D721Med (cell line): Measurements from ENCODE around the gene ZNF512B.

Experiments used
- DNase-seq: peaks from one replicate; pipeline ENCODE4 v3.0.0; 2011; ENCODE audit warnings: low spot score; ENCODE audit not compliant: insufficient read length
- FAIRE-seq: peaks from 2 replicates; lab custom pipeline; 2011; peaks lifted over from hg19 to GRCh38; lab: Jason Lieb, UNC
- TF ChIP-seq, protein P1 (sequence below): IDR thresholded peaks from 2 replicates; pipeline ENCODE4 v1.5.1; 2012; ENCODE audit warnings: mild to moderate bottlenecking, control low read depth; ENCODE audit not compliant: insufficient read depth; ENCODE audit errors: missing control alignments

Gene ZNF512B

GRCh38 chr20:63943808-63944077 lies 26.0 kb downstream of the ZNF512B start:
- FAIRE-seq (no peak), DNase-seq (no peak)
- TF ChIP-seq, protein P1, sequence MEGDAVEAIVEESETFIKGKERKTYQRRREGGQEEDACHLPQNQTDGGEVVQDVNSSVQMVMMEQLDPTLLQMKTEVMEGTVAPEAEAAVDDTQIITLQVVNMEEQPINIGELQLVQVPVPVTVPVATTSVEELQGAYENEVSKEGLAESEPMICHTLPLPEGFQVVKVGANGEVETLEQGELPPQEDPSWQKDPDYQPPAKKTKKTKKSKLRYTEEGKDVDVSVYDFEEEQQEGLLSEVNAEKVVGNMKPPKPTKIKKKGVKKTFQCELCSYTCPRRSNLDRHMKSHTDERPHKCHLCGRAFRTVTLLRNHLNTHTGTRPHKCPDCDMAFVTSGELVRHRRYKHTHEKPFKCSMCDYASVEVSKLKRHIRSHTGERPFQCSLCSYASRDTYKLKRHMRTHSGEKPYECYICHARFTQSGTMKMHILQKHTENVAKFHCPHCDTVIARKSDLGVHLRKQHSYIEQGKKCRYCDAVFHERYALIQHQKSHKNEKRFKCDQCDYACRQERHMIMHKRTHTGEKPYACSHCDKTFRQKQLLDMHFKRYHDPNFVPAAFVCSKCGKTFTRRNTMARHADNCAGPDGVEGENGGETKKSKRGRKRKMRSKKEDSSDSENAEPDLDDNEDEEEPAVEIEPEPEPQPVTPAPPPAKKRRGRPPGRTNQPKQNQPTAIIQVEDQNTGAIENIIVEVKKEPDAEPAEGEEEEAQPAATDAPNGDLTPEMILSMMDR, result no peak

DNA sequence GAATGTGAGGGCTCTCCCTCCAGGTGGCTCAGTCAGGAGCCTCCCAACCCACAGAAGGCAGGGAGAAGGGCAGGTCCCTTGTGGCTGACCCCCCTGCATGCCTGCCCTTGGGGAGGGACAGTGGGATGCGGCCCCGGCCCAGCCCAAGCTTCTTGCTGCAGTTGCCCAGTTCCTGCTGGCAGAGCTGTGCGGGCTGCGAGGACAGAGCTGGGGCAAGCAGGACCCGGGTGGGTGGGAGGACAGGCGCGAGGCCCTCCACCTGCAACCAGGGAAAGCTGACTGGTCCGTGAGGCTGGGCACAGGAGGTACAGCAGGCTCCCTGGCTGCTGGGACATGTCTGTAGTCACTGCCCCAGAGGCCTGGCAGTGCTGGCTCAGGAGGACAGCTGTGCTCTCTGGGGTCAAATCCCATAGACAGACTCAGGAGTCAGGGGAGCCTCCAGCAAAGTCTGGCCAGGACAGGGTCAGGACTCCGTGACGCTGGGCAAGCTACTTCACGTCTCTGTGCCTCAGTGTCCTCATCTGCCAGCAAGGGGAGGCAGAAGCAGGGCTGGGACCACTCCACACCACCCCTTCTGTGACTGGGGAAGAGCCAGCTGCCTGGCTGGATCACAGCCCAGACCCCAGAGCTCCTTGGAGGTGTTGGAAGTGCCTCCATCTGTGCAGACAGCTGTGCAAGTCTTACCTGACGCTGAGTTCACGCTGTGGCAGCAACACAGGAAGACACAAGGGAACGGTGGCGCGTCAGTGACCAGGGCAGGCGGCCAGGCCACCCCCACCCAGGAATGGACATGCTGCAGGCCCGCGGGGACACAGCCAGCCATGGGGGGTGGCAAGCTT lies 26.5 kb downstream of the ZNF512B start:
- FAIRE-seq (no peak), DNase-seq (no peak)
- TF ChIP-seq, protein P1, result no peak

GRCh38 chr20:63942250-63942951 lies 27.3 kb downstream of the ZNF512B start:
- TF ChIP-seq, protein P1, result no peak
- no peak for DNase-seq
- no peak for FAIRE-seq

- no peak for FAIRE-seq
- TF ChIP-seq, protein P1, result no peak
- DNase-seq, result no peak
Measured at GRCh38 chr20:63941282-63942081, 28.2 kb downstream of the ZNF512B start.

DNA sequence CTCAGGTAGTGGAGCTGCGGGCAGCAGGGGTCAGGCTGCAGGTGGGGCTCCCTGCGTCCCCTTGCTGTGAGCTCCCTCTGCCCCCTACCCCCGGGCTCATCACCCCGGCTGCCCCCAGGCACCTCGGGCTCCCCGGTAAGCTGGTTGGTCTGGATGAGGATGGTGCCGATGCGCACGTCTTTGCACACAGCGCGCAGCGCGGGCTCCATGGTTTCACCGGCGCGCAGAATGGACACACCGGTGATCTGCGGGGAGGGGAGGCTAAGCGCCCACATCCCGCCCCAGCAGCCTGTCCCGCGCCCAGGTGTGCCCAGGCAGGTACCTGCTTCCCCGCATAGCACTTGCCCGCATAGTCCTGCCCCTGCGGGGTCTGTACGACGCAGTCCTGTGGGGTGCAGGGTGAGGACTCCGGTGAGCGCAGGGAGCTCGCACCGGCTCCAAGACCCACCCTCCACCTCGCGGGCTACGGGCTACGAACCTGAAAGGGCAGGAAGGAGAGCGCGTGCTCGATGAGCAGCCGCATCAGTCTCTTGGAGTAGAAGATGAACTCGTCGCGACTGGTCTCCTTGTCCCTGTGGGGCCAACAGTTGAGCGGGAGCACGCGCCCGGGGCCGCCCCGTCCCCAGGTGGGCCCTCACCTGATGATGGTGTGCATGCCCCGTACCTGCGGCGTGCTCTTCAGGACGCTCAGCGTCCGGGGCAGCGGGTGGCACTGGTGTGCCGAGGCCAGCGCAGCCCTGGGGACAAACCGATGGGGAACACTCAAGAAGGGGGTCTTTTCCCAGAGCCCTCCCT lies 29.1 kb downstream of the ZNF512B start:
- no peak for DNase-seq
- no peak for FAIRE-seq
- TF ChIP-seq, protein P1, result no peak

DNA sequence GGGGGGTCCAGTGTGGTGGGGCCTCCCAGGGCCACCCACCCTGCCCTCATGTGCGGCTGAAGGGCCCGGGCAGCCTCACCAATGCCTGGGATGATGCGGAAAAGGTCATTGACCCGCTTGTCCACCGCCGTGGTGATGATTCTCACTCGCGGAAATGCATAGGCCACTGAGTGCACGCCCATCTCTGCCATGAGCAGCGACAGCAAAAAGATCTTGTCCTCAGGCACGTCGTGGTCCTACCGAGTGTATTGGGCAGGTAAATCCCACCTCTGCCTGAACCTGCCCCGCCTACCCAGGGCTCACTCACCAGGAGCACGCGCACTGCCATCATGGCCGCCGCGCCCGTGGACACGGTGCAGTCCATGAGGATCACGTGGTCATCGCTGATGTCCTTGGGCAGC lies 29.7 kb downstream of the ZNF512B start:
- TF ChIP-seq, protein P1, result no peak
- FAIRE-seq, result no peak
- DNase-seq, result no peak
